ENCODE data around the gene GCLM.

GRCh38 chr1:93882269-93882668 is 27.0 kb downstream of the GCLM start:
- TF ChIP-seq, protein P1, sequence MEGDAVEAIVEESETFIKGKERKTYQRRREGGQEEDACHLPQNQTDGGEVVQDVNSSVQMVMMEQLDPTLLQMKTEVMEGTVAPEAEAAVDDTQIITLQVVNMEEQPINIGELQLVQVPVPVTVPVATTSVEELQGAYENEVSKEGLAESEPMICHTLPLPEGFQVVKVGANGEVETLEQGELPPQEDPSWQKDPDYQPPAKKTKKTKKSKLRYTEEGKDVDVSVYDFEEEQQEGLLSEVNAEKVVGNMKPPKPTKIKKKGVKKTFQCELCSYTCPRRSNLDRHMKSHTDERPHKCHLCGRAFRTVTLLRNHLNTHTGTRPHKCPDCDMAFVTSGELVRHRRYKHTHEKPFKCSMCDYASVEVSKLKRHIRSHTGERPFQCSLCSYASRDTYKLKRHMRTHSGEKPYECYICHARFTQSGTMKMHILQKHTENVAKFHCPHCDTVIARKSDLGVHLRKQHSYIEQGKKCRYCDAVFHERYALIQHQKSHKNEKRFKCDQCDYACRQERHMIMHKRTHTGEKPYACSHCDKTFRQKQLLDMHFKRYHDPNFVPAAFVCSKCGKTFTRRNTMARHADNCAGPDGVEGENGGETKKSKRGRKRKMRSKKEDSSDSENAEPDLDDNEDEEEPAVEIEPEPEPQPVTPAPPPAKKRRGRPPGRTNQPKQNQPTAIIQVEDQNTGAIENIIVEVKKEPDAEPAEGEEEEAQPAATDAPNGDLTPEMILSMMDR (IDR thresholded peaks at IDR 0.05), result no peak
- TF ChIP-seq NPAS2 (CRISPR knock-in tag; IDR thresholded peaks at IDR 0.05; ENCODE audit: borderline replicate concordance), result no peak

Data from A549 (cell line).